GM21576 (cell line): ENCODE results near the gene KCNJ15.

Experiments
- ATAC-seq: cut with Tn5 transposase; IDR thresholded peaks from one replicate; pipeline ENCODE4 v1.9.1; 2021; ENCODE audit warnings: mild to moderate bottlenecking, moderate library complexity; ENCODE audit not compliant: unreplicated experiment

The KCNJ15 gene

DNA sequence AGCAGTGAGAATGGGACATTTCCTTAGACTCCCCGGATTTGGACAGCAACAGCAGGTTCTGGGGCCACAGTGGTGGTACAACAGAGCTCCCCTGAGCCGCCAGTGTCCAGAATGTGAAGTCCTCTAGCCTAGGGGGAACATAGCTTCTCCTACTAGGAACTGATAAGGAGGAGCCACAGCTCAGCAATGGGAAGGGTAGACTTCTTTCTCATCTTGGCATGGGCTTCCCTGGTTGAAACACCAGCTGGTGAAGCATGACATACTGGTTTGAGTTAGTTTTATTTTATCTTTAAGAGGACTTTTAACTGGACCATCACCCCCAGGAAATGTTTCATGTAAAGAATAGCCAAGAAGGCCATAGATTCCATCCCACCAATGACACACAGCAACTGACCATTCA lies 68.4 kb downstream of the KCNJ15 start:
- ATAC-seq = no peak

- ATAC-seq = no peak
Observed at GRCh38 chr21:38325731-38326420, 69.1 kb downstream of the KCNJ15 start.

GRCh38 chr21:38326429-38326828 lies 69.6 kb downstream of the KCNJ15 start:
- no peak for ATAC-seq

- ATAC-seq = no peak
Observed at GRCh38 chr21:38326899-38327298, 70.1 kb downstream of the KCNJ15 start.

- ATAC-seq = no peak
Observed at GRCh38 chr21:38327984-38328383, 71.2 kb downstream of the KCNJ15 start.

DNA sequence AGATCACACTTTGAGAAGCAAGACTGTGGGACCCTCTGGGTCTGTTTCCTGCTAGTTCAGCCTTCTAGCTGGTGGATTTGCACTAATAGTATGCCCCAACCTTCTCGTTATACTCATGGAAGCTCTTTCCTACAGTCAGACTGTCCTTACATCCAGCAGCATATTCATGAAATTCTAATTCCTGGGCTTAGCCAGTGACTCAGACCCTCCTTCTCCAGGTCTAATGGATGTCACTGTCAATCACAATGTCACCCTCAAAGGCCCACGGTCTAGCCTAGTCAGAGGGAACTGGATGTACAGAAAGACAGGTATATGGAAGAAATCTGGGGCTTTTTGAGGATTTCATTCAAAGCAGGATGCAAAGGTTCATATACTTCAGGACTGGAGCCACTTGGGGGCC lies 72.4 kb downstream of the KCNJ15 start:
- no peak for ATAC-seq

DNA sequence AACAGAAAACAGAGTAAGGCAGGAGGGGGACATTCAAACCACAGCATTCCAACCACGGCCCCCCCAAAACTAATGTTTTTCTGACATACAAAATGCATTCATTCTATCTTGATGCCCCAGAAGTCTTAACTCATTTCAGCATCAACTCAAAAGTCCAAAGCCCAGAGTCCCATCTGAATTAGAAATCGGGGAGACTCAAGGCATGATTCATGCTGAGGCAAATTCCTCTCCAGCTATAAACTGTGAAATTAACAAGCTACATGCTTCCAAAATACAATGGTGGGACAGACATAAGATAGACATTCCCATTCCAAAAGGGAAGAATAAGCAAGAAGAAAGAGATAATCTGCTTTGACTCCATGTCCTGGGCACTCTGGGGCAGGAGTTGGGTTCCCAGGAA lies 73.9 kb downstream of the KCNJ15 start:
- no peak for ATAC-seq

- no peak for ATAC-seq
Observed at GRCh38 chr21:38333301-38334272, 76.8 kb downstream of the KCNJ15 start.

DNA sequence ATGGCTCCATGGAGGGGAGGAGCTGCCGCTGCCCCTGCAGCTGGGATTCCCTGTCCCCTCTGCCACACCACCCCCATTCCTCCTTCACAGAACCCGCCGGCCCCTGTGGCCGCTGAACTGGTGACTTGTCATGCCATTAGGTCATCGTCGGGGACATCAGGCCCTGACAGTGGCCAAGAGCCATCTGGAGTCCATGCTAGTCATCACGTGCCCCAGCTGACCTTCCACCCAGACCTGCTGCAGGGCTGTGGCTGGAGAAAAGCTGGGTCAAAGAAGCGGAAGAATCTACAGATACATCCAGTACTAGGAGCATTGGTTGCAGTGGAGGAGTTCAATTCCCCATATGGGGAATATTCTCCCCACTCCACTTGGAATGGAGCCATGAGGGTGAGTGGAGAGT lies 78.1 kb downstream of the KCNJ15 start:
- ATAC-seq = no peak

DNA sequence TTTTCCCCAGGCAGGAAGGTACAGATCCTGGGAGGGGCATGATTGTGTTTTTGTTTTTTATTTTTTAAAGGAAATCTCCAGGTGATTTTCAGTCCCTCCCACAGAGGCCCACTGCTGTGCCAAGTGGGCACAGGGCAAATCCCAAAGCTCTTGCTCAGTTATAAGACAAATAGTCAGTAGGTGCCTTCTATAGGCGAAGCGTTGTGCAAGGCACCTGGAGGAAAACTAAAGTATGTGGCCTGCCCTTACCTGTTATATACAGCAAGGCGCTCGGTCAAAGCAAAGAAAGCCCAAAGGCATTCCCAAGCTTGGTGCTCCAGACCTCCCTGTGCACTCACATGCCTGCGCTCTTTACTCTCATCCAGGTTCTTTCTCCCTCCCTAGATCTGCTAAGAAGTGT lies 81.0 kb downstream of the KCNJ15 start:
- no peak for ATAC-seq

GRCh38 chr21:38340131-38340530 lies 83.3 kb downstream of the KCNJ15 start:
- ATAC-seq = no peak

- ATAC-seq = no peak
Observed at GRCh38 chr21:38341546-38342012, 84.8 kb downstream of the KCNJ15 start.

DNA sequence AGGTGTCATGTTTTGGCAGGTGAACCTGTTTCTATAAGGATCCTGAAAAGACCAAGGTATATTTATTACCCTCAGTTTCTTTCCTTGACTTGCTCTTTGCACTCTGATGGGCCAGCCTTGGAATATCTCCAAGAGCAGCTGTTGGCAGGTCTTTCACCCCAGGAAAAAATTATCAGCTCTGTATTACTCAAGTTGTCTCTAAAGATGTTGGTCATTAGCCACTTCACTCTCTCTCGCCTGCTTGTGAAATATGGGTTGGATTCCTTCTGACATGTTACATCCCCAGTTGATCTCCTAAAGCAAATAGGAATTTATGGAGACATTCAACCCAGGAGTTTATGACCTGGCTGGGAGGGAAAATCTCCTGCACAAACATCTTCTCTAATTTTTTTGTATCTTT lies 85.9 kb downstream of the KCNJ15 start:
- no peak for ATAC-seq

DNA sequence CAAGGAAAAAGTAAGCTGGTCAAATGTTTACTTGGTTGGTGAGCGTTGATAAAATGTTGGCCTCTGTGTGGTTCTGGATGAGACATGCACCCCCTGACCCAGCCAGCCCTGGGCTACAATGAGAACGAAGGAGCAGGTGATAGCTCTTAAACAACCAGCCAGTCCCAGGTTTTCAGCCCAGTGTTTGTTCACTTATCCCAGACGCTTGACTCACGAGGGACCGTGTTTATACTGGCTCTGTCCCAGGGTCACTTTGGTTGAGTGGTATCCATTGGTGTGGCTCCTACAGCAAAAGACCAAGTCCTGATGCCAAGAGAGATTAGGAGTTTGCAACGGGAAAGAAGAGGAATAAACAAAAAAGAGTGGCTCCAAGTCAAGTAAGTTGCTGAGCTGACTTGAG lies 86.9 kb downstream of the KCNJ15 start:
- ATAC-seq = no peak

- no peak for ATAC-seq
Observed at GRCh38 chr21:38346286-38346685, 89.5 kb downstream of the KCNJ15 start.

DNA sequence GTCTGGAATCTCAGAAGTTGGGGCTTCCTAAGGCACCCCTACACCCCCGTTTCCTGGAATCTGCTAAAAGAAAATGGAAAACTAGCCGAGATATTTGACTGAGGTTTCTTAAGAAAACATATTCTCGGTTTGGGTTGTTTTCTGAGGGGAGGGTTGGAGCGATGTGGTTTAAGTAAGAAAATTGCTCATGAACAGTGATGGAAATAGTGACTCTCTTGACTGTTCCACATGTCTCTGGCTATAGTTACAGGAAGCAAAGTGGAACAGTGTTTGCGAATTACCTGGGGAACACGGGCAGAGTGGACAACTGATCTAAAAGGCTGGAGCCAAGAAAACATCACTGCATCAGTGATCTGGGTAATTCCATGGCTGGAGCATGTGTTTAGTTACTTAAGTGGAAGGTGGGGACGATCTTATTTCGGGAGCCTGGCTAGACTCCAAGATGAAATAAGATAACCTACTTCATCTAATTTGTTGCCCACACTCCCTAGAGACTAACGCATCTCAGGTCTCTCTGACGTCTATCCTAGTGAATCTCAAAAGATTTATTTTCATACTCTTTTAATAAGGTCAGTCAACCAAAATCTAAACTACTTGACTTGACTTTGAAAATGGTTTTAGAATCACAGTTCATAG lies 92.4 kb downstream of the KCNJ15 start:
- ATAC-seq = no peak

DNA sequence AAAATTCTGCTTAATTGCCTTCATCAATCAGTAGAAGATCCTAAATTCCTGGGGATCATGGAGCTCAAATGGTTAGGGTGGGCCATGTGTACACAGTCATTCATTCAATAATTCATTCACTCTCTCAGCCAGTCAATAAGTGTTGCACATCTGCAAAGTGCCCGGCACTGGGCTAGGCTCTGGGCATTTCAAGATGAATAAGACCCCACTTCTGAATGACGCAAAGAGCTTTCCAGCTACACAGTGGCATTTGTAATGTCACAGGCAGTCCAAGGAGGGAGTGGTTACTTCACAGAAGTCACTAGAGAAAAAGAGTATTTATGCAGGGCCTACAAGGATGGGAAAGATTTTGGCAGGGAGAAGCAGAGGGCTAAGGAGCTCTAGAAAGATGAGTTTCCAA lies 93.2 kb downstream of the KCNJ15 start:
- ATAC-seq = no peak

DNA sequence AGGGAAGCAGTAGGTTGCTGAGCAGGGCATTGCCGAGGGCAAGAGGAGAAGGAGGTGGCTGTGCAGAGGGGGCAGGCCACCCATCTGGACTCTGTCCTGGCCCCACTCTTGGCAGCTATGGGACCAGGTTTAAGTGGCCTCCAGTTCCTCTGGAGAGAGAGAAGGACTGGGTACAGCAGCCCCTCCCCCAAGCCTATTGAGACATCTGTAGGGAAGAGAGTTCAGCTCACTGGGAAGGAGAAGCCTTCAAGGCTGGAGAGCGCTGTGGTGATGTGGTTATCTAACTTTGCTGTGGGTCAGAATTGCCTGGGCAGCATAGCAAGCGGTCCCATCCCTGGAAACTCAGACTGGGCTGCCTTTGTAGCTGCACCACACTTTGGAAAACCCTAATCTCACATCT lies 93.9 kb downstream of the KCNJ15 start:
- no peak for ATAC-seq

- ATAC-seq = no peak
Observed at GRCh38 chr21:38351176-38351959, 94.6 kb downstream of the KCNJ15 start.

- ATAC-seq = no peak
Observed at GRCh38 chr21:38351961-38352521, 95.2 kb downstream of the KCNJ15 start.
